HEK293T (cell line): ENCODE measurements around the gene ATP2C1.

Experiments used
- BHLHE40 ChIP-seq: fragments of 450-650 bp; IDR thresholded peaks from 2 replicates; pipeline ENCODE4 v1.6.1; 2016; ENCODE audit warnings: mild to moderate bottlenecking, moderate library complexity, borderline replicate concordance
- HDGF ChIP-seq: fragments of 450-650 bp; IDR thresholded peaks from 2 replicates; pipeline ENCODE4 v1.6.1; 2017; ENCODE audit warnings: antibody characterized with exemption, borderline replicate concordance
- L3MBTL2 ChIP-seq: fragments of 450-650 bp; conservative IDR thresholded peaks from 2 replicates; pipeline ENCODE4 v1.6.1; 2016; ENCODE audit warnings: mild to moderate bottlenecking

GRCh38 chr3:131038326-131038725, 144.4 kb downstream of the ATP2C1 start:
- TF ChIP-seq HDGF, result no peak
- no peak for TF ChIP-seq L3MBTL2
- TF ChIP-seq BHLHE40, result no peak
